GM10266 (cell line): ENCODE results near the gene NDRG2.
"Not testable (repeated sequence)": the region's sequence is repeated elsewhere in the genome, so short reads cannot be mapped to it uniquely, and the experiment has no call there.

Experiments used
- DNase-seq: peaks from one replicate; pipeline ENCODE4 v3.0.0; 2012; ENCODE audit errors: extremely low spot score
- TF ChIP-seq, protein P1 (sequence below): IDR thresholded peaks from 2 replicates; pipeline ENCODE4 v1.5.1; 2012; ENCODE audit warnings: mild to moderate bottlenecking, low read depth; ENCODE audit not compliant: control insufficient read depth, insufficient read depth; ENCODE audit errors: missing control alignments

The NDRG2 gene

DNA sequence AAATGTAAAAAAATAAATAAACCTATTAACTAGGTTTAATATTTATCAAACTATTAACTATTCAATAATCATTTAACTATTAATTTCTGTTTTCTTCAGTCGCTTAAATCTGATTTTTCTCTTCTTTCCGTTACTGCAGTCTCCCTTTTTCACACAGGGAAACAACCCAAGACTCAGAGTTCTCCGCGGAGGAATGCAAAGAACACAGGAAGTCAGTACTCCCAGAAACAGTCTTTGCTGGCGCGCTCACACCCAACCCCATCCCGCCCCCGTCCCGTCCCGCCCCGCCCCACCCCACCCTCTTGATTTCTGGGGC lies 35.4 kb downstream of the NDRG2 start:
- TF ChIP-seq, protein P1, sequence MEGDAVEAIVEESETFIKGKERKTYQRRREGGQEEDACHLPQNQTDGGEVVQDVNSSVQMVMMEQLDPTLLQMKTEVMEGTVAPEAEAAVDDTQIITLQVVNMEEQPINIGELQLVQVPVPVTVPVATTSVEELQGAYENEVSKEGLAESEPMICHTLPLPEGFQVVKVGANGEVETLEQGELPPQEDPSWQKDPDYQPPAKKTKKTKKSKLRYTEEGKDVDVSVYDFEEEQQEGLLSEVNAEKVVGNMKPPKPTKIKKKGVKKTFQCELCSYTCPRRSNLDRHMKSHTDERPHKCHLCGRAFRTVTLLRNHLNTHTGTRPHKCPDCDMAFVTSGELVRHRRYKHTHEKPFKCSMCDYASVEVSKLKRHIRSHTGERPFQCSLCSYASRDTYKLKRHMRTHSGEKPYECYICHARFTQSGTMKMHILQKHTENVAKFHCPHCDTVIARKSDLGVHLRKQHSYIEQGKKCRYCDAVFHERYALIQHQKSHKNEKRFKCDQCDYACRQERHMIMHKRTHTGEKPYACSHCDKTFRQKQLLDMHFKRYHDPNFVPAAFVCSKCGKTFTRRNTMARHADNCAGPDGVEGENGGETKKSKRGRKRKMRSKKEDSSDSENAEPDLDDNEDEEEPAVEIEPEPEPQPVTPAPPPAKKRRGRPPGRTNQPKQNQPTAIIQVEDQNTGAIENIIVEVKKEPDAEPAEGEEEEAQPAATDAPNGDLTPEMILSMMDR: no peak
- no peak for DNase-seq

DNA sequence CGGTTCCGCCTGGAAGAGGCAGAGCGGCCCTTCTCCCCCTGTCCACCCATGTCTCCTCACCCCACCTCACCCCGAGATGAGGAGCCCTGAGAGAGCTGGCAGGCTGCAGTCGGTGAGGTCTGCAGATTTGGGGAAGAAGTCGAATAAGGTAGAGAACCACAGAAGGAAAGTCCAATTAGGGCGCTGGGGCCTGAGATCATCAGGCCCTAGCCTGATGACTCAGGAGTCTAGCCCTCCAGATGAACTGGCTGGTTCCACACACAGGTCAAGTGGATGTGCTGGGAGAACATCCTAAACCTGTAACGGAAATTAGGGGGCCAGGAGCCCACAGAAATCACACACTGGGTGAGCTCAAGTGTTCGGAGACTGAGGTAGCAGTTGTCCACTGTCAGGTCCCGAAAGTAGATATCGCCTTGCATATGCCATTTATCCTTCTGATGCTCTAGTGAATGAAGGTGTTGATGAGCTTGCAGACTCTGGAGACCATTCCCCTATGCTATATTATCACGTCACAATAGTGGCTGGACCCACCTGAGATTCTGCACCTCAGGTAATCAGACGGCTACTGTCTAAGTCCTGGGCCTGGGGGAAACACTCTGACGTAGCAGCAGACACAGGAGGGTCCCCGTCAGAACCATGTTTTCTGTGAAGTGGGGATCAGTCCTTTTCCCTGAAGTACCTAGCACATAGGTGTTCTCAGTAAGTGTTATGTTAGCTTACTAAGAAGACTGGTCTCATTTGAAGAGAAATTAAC lies 36.0 kb downstream of the NDRG2 start:
- TF ChIP-seq, protein P1: no peak
- no peak for DNase-seq

DNA sequence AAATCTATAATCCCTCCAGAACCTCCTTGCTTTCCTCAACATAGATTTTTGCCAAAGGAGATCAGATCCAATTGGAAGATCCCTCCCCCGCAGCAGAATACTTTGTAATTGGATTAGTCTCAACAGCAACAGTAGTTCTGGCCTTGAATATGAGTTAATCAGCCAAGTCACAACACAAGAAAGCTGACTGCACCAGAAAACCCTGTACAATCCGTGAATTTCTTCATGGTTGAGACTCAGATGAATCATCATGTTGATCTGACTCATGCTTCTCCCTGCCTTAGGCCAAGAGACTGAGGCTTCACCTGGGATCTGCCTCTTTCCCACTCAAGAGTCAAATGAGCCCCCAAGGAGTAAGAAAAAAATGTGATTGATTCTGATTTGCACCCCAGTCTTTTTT lies 38.0 kb downstream of the NDRG2 start:
- DNase-seq: no peak

DNA sequence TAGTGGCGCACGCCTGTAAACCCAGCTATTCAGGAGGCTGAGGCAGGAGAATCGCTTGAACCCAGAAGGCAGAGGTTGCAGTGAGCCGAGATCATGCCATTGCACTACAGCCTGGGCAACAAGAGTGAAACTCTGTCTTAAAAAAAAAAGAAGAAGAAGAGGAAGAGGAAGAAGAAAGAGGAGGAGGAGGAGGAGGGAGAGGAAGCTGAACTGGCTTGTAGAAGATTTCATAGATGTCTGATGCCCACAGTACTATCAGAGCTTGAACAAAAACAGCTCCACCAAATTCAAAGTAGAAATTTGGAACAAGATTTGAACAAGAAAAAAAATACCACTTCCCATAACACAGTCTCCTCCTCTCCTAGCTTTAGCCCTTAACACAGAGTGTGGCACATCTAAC lies 39.2 kb downstream of the NDRG2 start:
- DNase-seq: not testable (repeated sequence)

More for the DNA sequence above, 38.0 kb downstream of the NDRG2 start:
- TF ChIP-seq, protein P1: no peak

DNA sequence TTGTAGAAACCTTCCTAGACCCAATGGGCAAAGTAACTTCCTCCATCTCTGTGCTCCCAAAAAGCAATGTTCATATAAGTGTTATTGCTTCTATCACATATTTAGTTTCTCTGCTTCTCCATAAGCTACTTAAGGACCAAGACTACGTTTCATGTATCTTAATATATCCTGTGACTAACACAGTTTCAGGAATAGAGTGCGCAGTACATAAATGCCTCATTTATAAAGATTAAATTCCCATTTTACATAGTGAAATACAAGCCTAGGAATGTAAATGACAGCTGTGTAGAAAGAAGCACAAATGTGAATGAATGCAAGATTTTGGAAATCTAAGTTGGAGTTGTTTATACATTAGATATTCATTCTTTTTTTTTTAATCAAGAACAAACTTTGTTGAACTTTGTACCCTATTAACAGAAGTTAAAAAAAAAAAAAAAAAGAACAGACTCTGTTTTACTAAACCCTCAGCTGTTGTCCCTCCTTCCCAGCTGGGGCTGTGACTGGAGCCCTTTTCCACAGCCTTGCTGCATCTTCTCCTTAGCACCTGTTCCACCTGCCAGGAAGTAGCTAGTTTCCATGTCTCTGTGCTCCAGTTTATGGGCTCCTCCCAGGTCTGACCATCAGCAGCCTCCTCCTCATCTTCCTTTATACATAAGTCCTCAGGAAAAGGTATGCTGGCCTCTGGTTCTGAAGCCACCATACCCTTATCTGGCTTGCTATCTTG lies 42.1 kb downstream of the NDRG2 start:
- TF ChIP-seq, protein P1: no peak
- DNase-seq: no peak

DNA sequence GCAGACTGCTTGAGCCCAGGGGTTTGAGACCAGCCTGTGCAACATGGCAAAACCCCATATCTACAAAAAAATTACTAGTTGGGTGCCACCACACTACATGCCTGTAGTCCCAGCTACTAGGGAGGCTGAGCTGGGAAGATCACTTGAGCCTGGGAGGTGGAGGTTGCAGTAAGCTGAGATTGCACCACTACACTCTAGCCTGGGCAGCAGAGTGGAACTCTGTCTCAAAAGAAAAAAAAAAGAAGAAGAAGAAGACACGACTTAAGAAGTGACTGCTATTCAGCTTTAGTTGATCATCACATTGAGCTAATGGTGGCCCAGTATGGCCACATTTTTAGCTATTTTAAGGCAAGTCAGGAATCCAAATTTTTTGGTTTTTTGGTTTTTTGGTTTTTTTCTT lies 44.0 kb downstream of the NDRG2 start:
- TF ChIP-seq, protein P1: no peak
- DNase-seq: no peak

DNA sequence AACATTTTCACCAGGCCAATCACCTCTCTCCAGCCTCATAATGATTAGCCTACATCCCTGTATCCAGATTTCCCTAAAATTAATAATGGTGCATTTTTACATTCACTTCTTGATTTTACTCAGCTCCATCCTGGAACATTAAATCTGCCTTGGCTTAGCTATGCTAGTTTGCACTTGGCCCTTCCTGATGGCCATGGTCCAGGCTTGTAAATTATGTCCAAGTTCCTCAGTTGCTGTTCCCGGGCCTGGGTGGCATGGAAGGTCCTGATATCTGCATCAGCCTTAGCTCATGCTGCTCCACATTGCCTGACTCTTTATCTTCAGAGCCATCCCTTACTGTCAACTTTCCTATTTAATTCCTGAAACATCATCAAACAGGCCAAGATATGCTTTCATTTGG lies 46.2 kb downstream of the NDRG2 start:
- no peak for DNase-seq
- TF ChIP-seq, protein P1: no peak

DNA sequence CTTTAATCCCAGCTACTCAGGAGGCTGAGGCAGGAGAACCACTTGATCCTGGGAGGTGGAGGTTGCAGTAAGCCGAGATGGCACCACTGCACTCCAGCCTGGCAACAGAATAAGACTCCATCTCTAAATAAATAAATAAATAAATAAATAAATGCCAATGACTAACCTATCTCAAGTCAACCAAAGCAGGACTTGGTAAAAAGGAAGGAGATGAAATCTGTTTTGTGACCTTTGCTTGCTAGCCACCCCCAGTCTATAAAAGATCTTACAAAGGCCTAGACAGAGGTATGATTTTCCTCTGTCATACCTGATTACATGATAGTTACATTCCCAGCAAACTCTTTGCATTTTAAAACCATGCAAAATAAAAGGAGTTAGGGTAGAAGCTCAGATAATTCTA lies 48.6 kb downstream of the NDRG2 start:
- TF ChIP-seq, protein P1: no peak
- no peak for DNase-seq
